B cell (primary cell): ENCODE measurements around the gene ZNF655.

Experiments used
- EZH2 ChIP-seq: IDR thresholded peaks from 2 replicates; pipeline ENCODE4 v1.6.1; 2012; ENCODE audit warnings: borderline replicate concordance, low read depth, mild to moderate bottlenecking, moderate library complexity, low read length; ENCODE audit not compliant: insufficient read depth, poor library complexity, severe bottlenecking
- TF ChIP-seq, protein P1 (sequence below): fragments of 200-600 bp; IDR thresholded peaks from one replicate; pipeline ENCODE4 v1.8.0; 2022; ENCODE audit warnings: antibody characterized with exemption, mild to moderate bottlenecking

DNA sequence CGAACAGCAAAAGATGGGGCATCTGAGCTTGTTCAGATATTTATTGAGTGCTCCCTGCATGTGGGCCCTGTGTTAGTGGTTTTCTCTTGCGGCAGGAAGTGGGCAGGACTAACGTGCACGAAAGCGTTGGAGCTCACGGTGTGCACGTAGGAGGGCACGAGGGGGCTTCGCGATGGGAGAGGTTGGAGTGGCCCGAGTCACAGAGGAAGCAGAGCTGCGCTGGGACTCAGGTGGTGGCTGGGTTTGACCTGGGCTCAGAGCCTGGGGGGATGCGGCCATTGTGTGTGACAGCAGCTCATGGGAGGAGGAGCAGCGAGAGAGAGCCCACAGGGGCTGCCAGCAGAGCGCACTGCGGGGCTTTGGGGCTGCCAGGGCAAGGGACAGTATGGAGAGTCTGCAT lies 66.0 kb downstream of the ZNF655 start:
- TF ChIP-seq, protein P1, sequence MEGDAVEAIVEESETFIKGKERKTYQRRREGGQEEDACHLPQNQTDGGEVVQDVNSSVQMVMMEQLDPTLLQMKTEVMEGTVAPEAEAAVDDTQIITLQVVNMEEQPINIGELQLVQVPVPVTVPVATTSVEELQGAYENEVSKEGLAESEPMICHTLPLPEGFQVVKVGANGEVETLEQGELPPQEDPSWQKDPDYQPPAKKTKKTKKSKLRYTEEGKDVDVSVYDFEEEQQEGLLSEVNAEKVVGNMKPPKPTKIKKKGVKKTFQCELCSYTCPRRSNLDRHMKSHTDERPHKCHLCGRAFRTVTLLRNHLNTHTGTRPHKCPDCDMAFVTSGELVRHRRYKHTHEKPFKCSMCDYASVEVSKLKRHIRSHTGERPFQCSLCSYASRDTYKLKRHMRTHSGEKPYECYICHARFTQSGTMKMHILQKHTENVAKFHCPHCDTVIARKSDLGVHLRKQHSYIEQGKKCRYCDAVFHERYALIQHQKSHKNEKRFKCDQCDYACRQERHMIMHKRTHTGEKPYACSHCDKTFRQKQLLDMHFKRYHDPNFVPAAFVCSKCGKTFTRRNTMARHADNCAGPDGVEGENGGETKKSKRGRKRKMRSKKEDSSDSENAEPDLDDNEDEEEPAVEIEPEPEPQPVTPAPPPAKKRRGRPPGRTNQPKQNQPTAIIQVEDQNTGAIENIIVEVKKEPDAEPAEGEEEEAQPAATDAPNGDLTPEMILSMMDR = no peak
- TF ChIP-seq EZH2 = no peak
